Ishikawa (cell line): ENCODE results near the gene ATP1A3.

Source experiments
- CEBPB ChIP-seq: IDR thresholded peaks from 2 replicates; pipeline ENCODE4 v1.6.1; 2012
- CREB1 ChIP-seq: IDR thresholded peaks from 2 replicates; pipeline ENCODE4 v1.6.1; 2012; ENCODE audit warnings: low read depth
- EGR1 ChIP-seq: IDR thresholded peaks from 2 replicates; pipeline ENCODE4 v1.6.1; 2012
- EP300 ChIP-seq: IDR thresholded peaks from 2 replicates; pipeline ENCODE4 v1.6.1; 2012; ENCODE audit warnings: borderline replicate concordance
- FOXM1 ChIP-seq: IDR thresholded peaks from 2 replicates; pipeline ENCODE4 v1.6.1; 2012; ENCODE audit warnings: low read depth, borderline replicate concordance
- NFIC ChIP-seq: IDR thresholded peaks from 2 replicates; pipeline ENCODE4 v1.6.1; 2012
- RAD21 ChIP-seq: IDR thresholded peaks from 2 replicates; pipeline ENCODE4 v1.6.1; 2012; ENCODE audit warnings: low read depth
- REST ChIP-seq: IDR thresholded peaks from 2 replicates; pipeline ENCODE4 v1.6.1; 2012; ENCODE audit warnings: low read depth, mild to moderate bottlenecking
- TAF1 ChIP-seq: IDR thresholded peaks from 2 replicates; pipeline ENCODE4 v1.6.1; 2012; ENCODE audit warnings: low read depth, mild to moderate bottlenecking
- TCF12 ChIP-seq: IDR thresholded peaks from 2 replicates; pipeline ENCODE4 v1.6.1; 2012; ENCODE audit warnings: low read depth
- TEAD4 ChIP-seq: IDR thresholded peaks from 2 replicates; pipeline ENCODE4 v1.6.1; 2012
- USF1 ChIP-seq: IDR thresholded peaks from 2 replicates; pipeline ENCODE4 v1.6.1; 2012
- YY1 ChIP-seq: IDR thresholded peaks from 2 replicates; pipeline ENCODE4 v1.6.1; 2012; ENCODE audit warnings: low read depth
- TF ChIP-seq, protein P1 (sequence below): IDR thresholded peaks from 2 replicates; pipeline ENCODE4 v1.6.1; 2012

DNA sequence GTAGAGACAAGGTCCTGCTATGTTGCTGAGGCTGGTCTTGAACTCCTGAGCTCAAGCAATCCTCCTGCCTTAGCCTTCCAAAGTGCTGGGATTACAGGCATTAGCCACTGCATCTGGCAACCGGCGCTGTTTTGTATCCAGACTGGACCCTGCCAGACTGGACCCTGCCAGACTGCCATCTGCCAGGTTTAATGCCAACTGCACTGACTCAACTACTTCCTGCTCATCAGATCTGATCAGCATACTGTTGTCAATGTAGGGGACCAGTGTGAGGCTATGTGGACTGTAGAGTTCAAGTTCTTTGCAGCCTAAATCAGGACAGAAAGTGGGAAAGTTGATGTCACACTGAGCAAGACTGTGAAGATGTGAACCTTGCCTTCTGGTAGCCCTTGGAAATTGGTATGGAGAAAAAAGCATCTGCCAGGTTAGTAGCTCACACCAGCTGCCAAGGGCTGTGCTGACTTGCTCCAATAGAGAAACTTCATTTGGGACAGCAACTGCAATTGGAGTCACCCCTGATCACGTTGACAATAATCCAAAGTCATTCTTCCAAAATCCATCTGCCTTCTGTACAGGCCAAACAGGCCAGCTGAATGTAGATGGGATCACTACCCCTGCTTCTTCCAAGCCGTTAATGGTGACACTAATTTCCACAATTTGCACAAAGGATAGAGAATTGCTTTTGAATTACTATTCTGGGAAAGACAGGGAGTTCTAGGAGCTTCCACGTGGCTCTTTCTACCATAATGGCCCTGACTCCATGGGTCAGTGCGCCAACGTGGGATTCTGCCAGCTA, 36.8 kb upstream of the ATP1A3 start:
- TF ChIP-seq USF1: no peak
- no peak for TF ChIP-seq NFIC
- no peak for TF ChIP-seq YY1
- no peak for TF ChIP-seq TAF1
- no peak for TF ChIP-seq EGR1
- no peak for TF ChIP-seq CREB1
- TF ChIP-seq, protein P1, sequence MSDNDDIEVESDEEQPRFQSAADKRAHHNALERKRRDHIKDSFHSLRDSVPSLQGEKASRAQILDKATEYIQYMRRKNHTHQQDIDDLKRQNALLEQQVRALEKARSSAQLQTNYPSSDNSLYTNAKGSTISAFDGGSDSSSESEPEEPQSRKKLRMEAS: no peak
- TF ChIP-seq FOXM1: no peak
- TF ChIP-seq EP300: no peak
- no peak for TF ChIP-seq RAD21
- no peak for TF ChIP-seq REST
- TF ChIP-seq CEBPB: no peak
- TF ChIP-seq TEAD4: no peak
- TF ChIP-seq TCF12: no peak
